T-helper 22 cell (primary cell): Measurements from ENCODE around the gene PABPN1L.

ENCODE experiments used
- DNase-seq: peaks from one replicate; pipeline ENCODE4 v3.0.0-alpha.2; 2020; ENCODE audit warnings: low read depth

The PABPN1L gene

DNA sequence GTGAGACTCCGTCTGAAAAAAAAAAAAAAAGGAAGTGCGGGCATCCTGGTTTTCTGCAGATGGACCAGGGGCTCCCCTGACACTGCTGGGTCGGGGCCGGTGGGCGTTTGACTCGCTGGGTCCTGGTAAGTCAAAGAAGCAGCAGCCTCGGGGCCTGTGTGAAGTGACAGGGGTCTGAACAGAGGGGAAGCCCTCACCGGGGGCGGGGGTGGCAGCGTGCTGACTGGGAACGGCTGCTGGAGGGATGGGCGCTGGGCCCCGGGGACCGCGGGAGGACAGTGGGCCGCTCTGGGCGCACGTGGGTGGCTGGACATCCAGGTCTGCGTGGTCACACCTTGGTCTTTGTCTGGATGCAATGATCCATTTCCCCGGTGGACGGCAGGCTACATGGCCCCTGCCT, 17.9 kb downstream of the PABPN1L start:
- DNase-seq: no peak

GRCh38 chr16:88847654-88848053, 18.8 kb downstream of the PABPN1L start:
- no peak for DNase-seq

- no peak for DNase-seq
These were observed 20.4 kb downstream of the PABPN1L start for GRCh38 chr16:88846088-88846487.

DNA sequence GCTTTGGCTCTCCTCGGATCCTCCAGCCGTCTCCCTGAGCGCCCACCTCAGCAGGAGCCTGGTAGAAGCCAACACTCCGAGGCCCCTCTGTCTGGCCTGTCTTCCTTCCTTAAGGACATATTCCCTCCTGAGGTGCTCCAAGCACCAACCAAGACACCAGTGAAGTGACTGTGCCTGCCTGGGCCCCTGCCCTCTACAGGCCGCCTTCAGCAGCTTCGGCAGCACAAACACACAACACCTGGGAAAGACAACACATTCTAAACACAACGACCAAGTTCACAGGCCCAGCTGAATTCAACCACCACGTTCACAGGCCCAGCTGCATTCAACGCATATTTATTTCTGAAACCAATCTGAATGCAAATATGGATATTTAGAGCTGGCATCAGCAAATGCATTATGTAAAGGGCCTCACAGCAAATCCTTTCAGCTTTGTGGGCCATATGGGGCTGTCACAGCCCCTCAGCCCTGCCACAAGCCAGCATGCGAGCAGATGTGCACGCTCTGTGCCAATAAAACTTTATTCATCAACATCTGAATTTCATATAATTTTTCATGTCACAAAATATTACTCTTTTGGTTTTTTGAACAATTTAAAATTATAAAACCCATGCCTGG, 21.9 kb downstream of the PABPN1L start:
- no peak for DNase-seq

DNA sequence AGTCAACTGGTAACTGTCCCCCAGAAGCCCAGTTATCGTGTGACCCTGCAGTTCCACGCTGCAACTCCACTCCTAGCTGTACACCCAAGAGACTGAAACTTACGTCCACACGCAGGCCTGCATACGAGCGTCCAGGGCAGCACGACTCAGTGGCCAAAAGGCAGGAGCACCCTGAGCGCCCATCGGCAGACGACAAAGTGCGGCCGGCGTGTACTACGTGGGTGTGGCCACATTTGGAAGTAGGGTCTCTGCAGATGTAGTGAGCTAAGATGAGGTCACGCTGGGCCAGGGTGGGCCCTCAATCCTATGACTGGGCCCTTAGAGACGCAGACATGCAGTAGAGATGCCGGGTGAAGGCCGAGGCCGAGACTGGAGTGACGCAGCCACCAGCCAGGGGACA, 23.2 kb downstream of the PABPN1L start:
- DNase-seq: no peak

- no peak for DNase-seq
These were observed 23.7 kb downstream of the PABPN1L start for GRCh38 chr16:88842806-88843205.

- DNase-seq: no peak
These were observed 24.1 kb downstream of the PABPN1L start for GRCh38 chr16:88842308-88842756.

DNA sequence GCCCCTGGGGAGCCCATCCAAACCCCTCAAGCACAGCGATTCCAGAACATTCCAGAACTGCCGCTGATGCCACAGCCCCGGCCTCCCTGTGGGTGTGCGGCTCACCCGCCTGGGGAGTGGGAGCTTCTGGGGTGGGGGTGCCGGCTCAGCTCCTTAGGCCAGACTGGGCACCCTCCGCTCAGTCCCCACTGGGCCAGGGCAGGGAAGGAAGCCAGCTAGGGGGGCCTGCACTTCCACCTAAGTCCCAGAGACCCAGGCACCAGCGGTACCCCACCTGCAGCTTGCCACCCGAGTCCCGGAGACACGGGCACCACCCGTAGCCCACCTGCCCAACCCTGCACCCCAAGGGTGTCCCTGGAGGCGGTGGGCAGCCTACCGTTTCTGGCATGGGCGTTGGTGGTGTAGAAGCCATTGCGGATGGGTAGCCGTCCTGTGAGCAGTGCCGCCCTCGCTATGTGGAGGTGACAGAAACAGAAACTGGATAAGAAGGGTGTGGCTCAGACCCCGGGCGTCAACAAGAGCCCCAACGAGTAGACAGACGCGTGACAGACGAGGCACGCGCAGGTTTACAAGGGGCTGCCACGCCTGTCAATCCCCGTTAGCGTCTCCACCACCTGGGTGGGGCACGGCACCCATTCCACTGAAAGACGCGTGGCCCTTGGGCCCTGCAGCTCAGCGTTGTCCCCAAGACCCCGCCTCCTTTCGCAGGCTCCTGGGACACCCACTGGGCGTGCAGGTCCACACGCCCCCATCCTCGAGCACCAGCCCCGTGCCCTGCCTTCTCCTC, 24.7 kb downstream of the PABPN1L start:
- DNase-seq: no peak

GRCh38 chr16:88840600-88841215, 25.8 kb downstream of the PABPN1L start:
- DNase-seq: no peak

GRCh38 chr16:88839745-88840599, 26.5 kb downstream of the PABPN1L start:
- DNase-seq: no peak

GRCh38 chr16:88839026-88839529, 27.4 kb downstream of the PABPN1L start:
- no peak for DNase-seq

DNA sequence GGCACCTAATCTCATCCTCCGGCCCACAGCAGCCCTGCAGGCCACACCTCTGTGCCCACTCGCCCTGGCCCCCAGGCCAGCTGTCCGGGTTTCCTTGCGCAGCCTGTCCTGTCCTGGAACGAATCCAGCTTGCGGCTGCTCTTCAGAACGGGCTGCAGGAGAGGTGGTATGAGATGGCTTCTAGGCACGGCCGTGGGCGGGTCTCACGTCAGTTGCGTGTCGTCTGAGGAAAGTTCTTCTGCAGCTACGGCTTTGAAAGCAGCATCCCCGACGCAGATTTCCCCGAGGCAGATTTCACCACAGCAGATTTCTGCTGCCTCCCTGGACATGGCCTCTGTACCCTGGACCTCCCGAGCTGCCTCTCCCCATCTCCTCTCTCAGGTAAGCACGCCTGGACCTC, 27.9 kb downstream of the PABPN1L start:
- DNase-seq: no peak

GRCh38 chr16:88837806-88838205, 28.7 kb downstream of the PABPN1L start:
- DNase-seq: no peak

GRCh38 chr16:88836791-88837190, 29.7 kb downstream of the PABPN1L start:
- DNase-seq: no peak

DNA sequence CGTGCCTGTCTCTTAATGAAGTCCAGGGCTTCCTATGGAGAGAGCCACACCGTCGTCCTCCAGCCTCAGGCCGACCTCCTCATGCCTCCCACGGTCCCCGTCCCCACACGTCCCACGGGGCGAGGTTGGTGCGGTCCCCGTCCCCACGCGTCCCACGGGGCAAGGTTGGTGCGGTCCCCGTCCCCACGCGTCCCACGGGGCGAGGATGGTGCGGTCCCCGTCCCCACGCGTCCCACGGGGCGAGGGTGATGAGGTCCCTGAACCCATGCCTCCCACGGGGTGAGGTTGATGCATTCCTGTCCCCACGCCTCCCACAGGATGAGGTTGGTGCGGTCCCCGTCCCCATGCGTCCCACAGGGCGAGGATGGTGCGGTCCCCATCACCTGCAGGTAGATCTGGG, 30.6 kb downstream of the PABPN1L start:
- DNase-seq: no peak

DNA sequence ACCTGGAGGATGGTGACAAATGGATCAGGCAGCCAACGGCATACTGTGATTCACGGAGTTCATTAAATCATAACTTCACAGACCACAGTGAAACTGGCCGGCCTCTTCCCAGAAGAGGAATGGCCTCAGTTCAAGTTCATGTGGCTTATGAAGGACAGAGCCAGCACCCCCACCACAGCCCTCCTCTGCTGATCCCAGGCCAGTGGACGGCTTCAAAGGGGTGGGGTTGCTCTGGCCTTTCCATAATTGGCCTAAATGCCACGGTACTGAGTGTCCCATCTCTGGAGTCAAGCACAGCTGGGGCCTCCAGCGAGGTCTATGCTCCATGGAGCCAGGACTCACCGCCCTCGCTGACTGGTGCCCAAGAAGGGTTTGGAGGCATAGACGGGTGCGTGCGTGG, 31.1 kb downstream of the PABPN1L start:
- no peak for DNase-seq

DNA sequence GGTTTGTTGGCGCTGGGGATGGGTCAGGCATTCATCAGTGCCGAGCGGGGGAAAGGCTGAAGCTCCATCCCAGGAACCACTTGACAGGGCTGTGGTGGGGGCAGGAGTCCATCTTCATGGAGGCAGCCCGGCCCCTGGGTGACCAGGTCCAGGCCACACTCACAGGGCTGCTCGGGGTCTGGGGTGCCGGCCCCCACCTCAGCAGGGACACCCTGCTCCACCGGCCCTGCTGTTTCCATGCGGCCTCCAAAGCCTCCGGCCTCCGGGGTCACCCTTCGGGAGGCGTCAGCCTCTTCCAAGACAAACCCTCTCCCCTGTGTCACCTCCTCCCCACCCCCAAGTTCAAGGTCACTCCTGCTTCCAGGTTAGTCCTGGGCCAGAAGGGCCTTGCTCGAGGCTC, 31.8 kb downstream of the PABPN1L start:
- no peak for DNase-seq

GRCh38 chr16:88833086-88833485, 33.4 kb downstream of the PABPN1L start:
- no peak for DNase-seq

DNA sequence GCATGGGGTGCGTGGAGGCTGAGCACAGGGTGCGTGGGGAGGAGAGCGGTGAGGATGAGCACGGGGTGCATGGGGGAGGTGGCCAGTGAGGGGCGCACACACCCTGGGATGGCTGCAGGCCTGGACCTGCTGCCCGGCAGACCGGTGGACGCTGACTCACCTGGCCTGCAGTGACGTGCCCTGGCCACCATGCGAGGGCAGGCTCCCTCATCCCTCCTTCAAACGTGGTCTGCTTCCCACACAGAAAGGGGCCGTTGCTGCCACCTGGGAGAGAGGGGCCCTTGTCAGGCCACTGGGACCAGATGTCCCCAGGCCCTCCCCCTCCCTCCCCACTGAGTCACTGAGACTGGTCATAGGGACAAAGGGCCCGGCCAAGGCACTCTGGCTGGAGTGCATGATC, 34.6 kb downstream of the PABPN1L start:
- no peak for DNase-seq

- no peak for DNase-seq
These were observed 35.7 kb downstream of the PABPN1L start for GRCh38 chr16:88830783-88831182.

DNA sequence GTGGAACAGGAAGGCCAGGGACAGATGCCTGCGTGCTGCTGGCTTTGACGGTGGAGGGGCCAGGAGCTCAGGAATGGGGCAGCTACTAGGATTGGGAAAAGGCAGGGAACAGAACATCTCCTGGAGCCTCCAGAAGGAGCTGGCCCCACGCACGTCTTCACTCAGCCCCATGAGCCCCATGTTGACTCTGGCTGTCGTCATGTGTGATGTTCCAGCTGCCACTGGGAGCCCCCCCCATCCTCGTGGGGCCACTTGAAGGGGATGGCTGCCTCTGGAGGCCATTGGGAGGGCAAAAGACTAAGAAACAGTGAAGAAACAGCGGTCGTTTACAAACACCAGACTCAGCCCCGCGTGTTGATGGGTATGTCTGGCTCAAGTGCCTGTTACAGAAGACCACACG, 36.2 kb downstream of the PABPN1L start:
- DNase-seq: no peak

DNA sequence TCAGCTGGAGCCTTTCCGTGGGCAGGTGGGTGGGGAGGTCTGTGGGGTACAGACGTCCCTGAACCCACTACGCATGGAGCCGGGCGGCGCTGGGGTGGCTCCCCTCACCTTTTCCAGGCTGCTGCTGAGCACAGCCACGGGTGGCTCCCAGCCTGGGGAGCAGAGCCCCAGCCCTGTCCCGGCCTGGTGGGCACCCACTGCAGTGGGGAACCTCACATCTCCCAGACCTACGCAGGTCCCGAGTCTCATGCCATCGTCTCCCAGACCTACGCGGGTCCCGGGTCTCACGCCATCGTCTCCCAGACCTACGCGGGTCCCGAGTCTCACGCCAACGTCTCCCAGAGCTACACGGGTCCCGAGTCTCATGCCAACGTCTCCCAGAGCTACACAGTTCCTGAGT, 37.7 kb downstream of the PABPN1L start:
- no peak for DNase-seq
